ENCODE data around the gene GFPT2. TPM values are rescaled to one million over a fixed set of nuclear protein-coding genes. Genes with fewer than 3 reads are reported as not detected.

GFPT2 gene
- total and polyA plus RNA-seq, 9 of the 15 experiments (the other 6 are each of a cell fraction or from before 2014, with no cell fraction given): 0.07 to 0.14 (median 0.08) TPM; not detected in 6

GRCh38 chr5:180304431-180305375 lies 48.4 kb downstream of the GFPT2 start (continued):
- no peak for TF ChIP-seq HBP1 (CRISPR knock-in tag; IDR thresholded peaks at IDR 0.05)
- TF ChIP-seq, protein P1, sequence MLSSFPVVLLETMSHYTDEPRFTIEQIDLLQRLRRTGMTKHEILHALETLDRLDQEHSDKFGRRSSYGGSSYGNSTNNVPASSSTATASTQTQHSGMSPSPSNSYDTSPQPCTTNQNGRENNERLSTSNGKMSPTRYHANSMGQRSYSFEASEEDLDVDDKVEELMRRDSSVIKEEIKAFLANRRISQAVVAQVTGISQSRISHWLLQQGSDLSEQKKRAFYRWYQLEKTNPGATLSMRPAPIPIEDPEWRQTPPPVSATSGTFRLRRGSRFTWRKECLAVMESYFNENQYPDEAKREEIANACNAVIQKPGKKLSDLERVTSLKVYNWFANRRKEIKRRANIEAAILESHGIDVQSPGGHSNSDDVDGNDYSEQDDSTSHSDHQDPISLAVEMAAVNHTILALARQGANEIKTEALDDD (IDR thresholded peaks at IDR 0.05): no peak
- TF ChIP-seq, protein P2, sequence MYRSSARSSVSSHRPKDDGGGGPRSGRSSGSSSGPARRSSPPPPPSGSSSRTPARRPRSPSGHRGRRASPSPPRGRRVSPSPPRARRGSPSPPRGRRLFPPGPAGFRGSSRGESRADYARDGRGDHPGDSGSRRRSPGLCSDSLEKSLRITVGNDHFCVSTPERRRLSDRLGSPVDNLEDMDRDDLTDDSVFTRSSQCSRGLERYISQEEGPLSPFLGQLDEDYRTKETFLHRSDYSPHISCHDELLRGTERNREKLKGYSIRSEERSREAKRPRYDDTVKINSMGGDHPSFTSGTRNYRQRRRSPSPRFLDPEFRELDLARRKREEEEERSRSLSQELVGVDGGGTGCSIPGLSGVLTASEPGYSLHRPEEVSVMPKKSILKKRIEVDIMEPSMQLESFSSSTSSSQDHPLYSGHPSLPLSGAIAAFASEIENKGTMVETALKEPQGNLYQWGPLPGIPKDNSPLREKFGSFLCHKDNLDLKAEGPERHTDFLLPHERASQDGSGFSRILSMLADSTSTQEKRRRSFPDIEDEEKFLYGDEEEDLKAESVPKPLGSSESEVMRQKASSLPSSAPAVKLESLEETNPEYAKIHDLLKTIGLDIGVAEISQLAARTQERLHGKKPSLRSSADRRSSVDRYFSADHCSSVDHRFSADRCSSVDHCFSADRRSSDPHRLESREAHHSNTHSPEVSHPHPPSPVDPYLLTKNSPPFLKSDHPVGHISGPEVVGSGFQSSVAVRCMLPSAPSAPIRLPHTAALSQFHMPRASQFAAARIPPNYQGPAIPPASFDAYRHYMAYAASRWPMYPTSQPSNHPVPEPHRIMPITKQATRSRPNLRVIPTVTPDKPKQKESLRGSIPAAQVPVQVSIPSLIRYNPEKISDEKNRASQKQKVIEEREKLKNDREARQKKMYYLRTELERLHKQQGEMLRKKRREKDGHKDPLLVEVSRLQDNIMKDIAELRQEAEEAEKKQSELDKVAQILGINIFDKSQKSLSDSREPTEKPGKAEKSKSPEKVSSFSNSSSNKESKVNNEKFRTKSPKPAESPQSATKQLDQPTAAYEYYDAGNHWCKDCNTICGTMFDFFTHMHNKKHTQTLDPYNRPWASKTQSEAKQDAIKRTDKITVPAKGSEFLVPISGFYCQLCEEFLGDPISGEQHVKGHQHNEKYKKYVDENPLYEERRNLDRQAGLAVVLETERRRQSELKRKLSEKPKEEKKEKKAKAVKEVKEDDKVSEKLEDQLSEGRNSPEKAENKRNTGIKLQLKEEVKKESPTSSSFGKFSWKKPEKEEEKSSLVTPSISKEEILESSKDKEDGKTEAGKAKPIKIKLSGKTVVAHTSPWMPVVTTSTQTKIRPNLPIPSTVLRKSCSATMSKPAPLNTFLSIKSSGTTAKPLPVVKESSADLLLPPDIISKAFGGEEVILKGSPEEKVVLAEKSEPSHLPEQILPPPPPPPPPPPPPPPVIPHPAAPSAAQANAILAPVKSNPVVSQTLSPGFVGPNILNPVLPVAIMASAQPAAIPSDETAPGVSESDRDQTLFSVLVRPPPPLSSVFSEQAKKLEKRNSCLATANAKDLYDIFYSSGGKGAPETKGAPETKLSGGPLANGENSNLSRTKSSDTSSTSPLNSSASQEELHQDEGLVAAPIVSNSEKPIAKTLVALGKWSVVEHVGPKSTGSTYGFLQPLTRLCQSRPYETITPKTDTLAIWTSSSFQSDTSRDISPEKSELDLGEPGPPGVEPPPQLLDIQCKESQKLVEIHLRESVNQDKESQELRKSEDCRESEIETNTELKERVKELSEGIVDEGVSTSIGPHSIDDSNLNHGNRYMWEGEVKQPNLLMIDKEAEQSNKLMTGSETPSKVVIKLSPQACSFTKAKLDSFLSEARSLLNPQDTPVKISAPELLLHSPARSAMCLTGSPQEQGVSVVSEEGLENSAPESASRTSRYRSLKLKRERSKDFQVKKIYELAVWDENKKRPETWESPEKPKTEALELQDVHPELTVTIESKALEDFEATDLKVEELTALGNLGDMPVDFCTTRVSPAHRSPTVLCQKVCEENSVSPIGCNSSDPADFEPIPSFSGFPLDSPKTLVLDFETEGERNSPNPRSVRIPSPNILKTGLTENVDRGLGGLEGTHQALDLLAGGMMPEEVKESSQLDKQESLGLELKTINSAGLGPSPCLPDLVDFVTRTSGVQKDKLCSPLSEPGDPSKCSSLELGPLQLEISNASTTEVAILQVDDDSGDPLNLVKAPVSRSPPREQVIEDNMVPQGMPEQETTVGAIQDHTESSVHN (IDR thresholded peaks at IDR 0.05; ENCODE audit: borderline replicate concordance in 1 of 2, low read depth in 1 of 2): no peak

All from K562 (cell line).